ENCODE data around the gene CENPS.

DNA sequence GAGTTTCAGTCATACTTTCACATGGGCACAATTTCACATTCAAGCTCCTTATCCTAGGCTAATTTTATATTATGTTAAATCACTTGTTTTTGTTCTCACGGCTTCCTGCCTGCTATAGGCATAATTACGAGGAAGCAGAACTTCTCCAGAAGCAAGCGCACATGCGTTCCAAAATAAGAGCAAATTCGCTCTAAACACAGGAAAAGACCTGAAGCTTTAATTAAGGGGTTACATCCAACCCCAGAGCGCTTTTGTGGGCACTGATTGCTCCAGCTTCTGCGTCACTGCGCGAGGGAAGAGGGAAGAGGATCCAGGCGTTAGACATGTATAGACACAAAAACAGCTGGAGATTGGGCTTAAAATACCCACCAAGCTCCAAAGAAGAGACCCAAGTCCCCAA lies 19.5 kb downstream of the CENPS start, which contains the start of gene CORT:
- TF ChIP-seq CTCF (conservative IDR thresholded peaks at IDR 0.05; ENCODE audit: low read depth, low read length) = no peak
- TF ChIP-seq EZH2phosphoT487 (IDR thresholded peaks at IDR 0.05; ENCODE audit: borderline replicate concordance, low read length) = no peak

All from PC-3 (cell line).